HT1080 (cell line): Measurements from ENCODE around the gene SLC2A13. TPM values are rescaled to one million over a fixed set of nuclear protein-coding genes. Genes with fewer than 3 reads are reported as not detected.

Experiments used
- DNase-seq: peaks from one replicate; pipeline ENCODE4 v3.0.0-alpha.2; 2015; ENCODE audit warnings: low read depth
- polyA plus RNA-seq, 2 experiments: library from polyadenylated mRNA; depleted of rRNA; stranded (reverse); fragments of >200 nt; gene quantifications; 2 replicates each; pipeline ENCODE4 v1.2.3, GENCODE V29; 2015
- total RNA-seq: library from RNA; depleted of rRNA; stranded (reverse); fragments of >200 nt; shearing (Covaris generic); gene quantifications from 2 replicates; pipeline ENCODE4 v1.2.3, GENCODE V29; 2014; rRNA removed

Gene SLC2A13
- total RNA-seq: 6.4 and 6.9 TPM in 2 replicates
- polyA plus RNA-seq (2015; cell fraction: cytosol; rRNA removed): 5.0 and 6.6 TPM in 2 replicates
- 8.7 and 9.3 TPM in 2 replicates for polyA plus RNA-seq (2015; cell fraction: nucleus; rRNA removed)

DNA sequence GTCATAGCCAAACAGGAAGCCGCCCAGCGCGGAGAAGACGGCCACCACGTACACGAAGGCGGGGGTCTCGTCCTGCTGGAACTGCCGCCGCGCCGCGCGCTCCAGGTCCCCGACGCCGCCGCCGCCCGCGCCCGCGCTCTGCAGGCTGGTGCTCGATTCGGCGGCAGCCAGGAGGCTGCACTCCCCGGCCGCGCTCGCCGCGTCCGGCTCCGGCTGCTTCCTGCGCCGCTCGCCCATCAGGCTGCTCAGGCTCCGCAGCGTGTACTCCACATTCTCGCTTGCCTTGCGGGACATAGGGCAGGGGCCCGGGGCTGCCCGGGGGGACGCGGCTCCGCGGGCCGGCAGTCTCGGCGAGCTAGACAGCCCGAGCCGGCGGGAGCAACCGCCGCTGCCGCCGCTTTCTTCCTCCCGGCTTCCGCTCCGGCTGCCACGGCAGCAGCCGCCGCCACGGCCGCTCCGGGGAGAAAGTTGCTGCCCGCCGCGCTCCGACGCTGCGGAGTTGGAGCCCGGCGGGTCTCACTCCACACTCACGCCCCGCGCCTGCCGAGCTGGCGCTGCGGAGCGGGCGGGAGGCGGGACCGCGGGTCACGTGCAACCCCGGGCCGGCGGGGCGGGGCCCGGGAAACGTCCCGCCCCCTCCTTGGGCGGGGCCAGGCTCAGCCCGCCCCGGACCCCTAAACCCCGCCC, at the start of gene SLC2A13:
SLC2A13 (minus strand) TSS at position 567 of the 687 bp plus-strand sequence; CDS start at position 294, 273 bp downstream.
- DNase-seq: peak; percentile 52

DNA sequence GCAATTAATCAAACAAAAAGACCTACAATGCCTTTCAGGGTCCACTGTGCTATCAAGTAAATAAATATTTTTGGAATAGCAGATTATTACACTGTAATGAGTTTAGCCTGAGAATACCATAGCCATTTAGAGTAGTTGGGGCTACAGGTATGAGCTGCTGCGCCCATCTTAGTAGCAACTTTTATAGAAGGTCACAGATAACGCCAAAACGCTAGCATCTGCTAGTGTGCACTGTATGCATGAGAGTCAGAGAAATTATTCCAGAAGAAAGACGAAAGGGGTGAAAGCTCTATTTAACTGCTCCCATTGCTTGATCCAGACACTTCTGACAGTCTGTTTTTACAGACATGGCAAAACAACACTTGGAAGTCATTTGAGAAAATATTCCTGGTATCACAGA, 48.5 kb upstream of the SLC2A13 start:
- DNase-seq: no peak

DNA sequence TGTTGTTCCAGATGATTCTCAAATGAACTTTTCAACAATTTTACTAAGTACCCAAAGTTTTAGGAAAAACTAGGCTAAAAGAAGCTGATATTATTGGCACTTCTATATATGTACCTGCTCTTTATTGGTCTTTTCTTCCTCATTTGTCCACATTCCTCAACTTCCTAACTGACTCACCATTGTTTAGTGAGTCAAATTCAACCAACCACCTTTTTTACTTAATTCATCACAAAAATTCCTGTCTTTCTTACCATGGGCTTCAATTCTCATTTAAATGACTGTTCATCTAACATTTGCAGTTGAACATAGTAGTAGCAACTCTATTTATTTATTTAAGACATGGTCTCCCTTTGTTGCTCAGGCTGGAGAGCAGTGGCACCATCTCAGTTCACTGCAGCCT, 47.6 kb upstream of the SLC2A13 start:
- peak; percentile 32 for DNase-seq

DNA sequence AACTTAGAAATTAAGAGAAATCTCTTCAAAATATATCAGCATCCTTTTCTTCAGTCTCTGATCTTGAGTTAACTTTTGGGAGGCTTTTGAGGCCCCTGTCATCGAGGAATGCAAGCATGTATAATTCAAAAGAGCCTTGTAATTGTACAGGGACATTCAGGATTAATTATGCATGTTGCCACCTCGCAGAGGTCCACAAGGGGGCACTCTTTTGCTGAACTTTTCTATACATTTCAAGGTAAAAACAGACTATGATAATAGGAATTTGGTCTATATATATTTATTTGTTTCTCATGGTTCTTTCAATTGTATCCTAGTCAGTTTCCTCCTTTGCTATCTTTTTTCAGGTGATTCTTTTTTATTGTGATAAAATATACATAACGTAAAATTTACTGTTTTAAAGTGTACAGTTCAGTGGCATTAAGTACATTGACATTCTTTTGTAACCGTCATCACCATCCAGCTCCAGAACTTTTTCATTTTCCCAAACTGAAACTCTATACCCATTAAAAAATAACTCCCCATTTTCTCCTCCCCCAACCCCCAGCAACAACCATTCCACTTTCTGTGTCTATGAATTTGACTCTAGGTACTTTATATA, 47.0 kb upstream of the SLC2A13 start:
- peak; percentile 44 for DNase-seq

DNA sequence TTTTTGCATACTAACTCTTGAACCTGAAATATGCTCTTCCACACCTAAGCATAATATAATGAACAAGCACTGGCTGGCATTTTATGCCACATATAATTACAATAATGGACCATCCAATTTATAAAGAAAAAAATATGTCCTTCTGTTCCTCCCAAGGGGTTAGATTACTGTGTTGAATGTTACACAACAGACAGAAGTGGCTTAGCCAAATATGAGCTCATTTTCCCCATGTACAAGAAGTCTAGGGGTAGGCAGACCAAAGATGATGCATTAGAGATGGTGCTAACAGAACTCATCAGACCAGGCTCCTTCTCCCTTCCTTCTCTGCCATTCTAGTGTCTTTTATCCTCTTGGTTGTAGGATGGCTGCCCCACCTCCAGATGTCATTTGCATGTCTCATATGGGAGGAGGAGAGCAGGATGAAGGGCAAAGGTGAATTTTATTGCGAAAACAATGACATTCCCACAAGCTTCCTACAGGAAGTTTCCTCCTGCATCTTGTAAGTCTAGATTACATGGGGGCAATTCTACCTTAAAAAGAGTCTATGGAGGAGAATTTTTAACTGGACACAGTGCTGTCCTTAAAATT, 43.9 kb upstream of the SLC2A13 start:
- peak; percentile 42 for DNase-seq

DNA sequence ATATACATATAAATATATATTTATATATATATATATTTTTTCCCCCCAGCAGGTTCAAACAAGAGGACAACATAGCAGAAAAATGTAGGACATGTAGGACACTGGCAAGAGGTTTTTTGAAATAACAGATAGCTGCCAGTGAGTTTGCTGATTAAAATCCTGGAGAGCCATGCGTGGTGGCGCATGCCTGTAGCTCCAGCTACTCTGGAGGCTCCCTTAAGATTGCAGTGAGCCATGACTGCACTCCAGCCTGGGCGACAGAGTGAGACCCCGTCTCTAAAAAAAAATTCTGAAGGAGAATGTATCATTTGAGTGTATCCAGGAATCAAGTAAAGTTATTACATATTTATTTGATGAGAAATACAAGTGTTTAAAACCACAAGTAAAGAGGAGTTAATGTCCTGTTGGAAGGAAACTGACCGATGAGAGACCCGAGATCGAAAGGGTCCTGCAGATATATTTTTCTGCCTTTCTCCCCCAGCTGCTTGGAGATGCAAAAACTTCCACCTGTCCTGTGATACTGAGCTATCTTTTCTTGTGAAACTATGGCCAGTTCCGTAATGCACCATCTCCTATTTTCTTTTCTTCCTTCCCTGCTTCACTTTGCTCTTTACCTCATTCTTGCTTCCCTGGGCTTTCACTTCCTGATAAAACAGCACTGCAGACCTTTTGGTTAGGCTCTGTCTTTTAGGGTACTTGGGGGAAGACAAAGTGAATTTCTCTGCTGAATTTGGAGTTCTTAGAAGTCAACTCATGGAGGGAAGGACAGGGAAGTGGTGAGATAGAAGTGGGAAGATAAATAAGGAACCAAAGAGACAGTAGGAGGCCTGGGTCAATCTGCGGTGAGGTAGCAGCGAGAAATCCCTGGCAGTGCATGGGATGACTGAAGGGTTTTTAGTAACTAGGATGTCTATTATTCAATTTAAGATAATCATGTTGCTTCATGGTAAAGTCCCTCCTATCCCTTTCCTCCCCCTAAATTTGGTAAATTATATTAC, 41.2 kb upstream of the SLC2A13 start:
- no peak for DNase-seq

DNA sequence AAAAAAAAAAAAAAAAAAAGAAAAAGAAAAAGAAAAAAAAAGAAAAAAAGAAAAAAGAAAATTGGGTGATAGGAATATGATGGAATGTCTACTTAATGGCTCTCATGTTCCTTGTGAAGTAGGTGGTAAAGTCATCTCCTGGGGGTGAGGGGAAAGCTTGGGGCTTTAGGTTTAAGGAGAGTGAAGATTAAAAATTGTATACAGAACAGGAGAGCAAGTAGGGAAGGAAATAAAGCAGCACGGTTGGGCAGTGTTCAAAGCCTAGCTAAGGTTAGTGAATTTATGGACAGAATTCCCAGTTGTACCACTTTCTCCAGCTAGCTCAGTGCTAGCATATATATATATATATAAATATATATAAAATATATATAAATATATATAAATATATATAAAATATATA, 40.0 kb upstream of the SLC2A13 start:
- no peak for DNase-seq

DNA sequence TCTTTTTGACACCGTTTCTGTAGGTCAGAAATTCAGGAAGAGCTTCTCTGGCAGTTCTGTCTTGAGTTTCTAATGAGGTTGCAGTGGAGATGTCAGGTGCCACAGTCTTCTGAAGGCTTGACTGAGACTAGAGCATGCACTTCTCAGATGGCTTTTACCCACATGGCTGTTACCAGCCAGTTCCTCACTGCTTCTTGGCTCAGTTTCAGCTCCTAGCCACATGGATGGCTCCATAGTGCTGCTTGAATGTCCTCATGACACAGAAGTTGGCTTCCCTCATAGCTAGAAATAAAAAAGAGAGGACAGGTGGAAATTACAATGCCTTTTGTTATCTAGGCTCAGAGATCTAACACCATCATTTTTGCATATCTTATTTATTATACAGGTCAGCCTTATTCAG, 38.1 kb upstream of the SLC2A13 start:
- no peak for DNase-seq

DNA sequence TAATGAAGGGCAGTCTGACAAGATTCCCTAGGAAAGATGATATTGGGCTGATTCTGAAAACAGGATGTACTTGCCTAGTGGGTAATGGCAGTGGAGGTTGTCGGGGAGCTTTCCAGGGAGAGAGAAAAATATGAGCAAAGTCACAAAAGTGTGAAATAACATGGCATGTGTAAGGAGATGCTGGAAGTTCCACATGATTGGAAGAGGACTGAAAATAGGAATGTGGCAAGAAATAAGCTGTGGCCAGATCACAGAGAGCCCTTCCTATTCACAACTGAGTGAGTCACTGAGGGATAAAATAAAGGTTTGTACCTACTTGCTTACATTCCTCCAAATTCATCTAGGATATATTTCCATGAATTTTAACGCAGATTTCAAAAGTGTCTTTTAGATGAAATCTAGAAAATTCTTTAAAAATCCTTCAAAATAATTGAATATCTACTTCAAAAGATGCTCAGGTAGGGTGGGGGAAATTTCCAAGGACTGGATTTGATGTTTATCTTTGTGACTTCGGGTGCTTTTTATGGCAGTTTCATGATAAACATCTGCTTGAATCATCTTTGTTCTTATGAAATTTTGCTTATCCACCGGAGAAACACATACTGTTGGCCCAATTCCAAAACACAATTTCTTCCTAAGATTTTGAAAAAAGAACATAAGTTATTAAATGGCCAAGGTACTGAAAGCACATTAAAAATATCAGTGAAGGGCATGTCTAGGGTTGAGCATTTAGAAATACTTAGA, 36.3 kb upstream of the SLC2A13 start:
- peak; percentile 40 for DNase-seq

DNA sequence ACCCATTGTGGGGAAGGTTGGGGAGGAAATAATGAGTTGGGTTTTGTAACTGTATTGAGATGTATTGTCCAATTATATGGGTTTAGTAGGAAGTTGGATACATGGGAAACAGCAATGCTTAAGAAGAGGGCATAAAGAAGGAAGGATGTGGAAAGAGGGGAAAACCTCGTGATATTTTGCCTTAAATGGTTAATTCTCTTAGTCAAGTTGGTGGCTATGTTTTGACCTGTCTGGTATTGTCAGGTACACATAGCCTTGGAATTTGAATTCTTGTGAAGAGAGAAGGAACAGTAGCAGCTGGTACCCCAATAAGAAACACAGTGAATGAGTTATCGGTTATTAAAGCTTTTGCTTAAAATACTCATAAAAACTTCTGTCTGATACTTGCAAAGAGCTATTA, 32.6 kb upstream of the SLC2A13 start:
- DNase-seq: no peak

DNA sequence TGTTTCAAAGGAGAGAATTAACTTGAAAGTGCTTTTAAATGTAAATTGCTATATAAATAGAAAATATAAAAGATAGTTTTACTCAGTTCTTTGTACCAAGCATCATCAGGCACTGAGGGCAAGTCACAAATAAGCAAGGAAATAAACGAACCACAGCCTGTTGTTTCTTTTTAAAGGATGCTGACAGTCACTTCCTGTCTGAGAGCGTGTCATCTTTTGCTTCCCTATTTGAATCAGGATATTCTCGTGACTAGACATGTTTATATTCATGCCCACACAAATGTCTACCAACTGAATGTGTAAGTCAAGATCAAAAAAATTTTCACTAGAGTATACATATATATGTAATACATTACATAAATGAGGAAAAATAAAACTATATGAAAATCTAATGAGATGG, 31.4 kb upstream of the SLC2A13 start:
- peak; percentile 67 for DNase-seq

DNA sequence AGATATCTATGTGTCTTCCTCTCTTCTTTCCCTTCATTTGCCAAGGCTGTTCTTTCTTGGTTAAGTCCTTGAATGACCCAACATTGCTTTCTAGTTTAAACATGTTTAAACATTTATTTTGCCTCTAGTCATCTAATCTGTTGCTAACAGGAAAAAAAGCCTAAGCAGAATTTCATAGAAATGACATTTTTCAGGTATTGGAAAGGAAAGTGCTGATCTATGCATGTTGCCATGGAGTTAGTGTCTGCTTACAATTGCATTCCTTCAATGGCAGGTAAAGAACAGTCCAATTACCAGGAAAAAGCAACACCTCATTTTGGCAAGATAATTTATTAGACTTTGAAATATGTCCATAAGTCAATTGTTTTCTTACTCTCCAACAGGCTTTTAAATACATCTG, 21.5 kb upstream of the SLC2A13 start:
- DNase-seq: no peak

DNA sequence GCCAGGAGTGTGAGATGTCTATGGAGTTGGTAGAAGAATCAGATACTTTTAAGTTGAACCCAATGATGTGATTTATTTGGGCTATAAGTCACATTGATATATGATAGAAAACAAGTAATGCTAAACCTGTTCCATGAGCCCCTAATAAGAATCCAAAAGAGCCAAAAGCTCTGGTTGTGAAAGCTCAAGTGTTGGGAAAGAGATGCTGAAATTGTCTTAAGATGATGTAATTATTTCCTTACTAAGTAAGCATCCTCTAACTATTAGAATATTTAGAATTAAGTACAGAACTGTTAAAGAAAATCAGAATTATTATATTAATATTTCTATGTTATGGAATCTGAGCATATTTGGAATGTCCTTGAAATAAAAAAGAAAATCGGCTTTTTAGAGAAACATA, 17.6 kb upstream of the SLC2A13 start:
- no peak for DNase-seq

DNA sequence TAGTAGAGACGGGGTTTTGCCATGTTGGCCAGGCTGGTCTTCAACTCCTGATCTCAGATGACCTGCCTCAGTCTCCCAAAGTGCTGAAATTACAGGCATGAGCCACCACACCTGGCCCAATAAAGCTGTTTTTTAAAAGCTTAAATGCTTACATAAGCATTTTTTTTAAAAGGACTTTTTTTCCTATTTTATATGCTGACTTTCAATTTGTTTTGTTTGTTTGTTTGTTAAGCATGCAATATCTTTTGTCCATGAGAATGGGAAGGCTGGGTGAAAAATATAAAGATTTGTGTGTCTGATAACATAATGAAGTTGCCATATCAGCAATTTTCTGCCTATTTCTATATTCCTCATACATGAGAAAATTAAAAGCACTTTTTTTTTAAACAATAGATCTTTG, 17.0 kb upstream of the SLC2A13 start:
- DNase-seq: no peak

DNA sequence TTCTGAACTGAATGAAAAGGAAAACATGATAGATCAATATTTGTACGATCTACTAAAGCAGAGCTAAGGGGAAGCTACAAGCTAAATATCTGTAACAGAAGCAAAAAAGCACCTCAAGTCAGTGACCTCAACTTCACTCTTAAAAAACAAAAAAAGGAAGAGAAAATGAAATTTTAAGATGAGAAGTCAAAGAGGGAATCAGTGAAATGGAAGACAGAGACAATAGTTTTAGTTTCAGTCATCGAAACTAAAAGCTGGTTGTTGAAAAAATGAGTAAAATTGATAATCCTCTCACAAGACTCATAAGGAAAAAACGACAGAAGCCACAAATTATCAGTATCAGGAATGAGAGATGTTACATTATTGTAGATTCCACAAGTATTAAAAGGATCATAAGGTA, 11.9 kb upstream of the SLC2A13 start:
- no peak for DNase-seq

DNA sequence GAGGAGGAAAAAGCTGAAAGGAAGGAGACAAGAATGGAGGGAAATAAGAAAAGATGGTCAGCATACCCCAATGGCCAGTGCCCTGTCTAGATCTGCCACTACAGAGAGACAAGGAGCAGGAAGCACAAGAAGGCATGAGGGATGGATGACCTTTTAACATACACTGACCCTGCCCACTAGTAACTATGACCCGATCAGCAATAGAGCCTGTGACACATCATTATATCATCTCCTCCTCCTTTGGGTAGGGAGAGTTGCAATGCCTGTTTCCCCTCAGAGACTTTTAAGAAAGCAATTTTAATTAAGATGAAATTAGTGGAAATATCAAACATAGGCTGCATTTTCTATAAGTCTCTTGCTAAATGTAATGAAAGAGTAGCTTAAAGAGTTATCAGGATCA, 4.7 kb upstream of the SLC2A13 start:
- peak; percentile 35 for DNase-seq

DNA sequence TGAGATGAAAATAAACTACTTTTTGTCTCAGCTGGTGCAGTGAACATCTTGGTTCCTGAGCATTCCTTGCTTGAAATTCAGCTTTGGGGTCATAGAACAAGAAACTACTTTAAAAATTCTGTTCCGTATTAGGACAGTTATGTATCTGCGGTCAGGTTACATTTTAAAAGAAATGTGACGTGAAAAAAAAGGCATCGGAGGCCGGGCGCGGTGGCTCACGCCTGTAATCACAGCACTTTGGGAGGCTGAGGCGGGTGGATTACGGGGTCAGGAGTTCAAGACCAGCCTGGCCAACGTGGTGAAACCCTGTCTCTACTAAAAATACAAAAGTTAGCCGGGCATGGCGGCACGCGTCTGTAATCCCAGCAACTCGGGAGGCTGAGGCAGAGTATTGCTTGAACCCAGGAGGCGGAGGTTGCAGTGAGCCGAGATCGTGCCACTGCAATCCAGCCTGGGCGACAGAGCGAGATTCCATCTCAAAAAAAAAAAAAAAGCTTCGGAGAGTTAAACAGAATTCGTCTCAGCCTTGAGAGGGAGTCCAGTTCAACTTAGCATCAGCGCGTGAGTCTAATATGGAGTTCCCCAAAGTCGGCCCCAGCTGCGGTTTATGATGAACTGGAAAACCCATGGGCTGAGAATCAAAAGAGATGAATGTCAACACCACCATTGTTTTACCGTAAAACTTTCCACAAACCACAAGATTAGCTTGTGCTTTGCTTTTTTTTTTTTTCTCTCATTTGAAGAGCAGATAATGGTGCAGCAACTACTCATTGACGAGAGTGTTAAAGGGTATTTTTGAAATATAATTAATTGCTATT, 2.1 kb upstream of the SLC2A13 start:
- DNase-seq: no peak

DNA sequence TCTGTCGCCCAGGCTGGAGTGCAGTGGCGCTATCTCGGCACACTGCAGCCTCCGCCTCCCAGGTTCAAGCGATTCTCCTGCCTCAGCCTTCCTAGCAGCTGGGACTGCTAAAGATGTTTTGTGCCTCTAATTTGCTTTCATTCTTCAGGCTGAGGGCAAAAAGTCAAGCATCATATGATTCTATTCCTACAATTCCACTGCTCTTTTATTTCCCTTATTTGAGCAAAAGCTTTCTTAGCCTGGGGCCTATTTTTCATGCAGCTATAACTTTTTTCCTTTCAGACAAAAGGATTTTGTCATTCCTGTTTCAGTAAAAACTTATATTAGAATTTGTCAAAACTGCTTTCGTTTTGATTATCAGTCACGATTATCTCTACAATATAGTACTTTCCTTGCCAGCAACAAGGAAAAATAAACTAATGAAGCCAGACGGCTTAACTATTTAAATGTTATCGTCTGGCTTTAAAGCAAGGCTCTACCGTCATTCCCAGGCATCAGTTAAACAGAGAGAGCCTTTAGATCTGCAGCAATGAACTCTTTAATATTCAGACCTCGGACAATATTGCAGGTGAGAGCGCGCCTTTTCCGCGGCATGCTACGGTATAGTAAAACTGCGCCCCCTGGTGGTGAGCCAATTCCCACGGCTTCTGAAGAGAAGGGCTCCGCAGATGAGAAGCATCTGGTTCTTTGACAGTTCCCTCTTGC, 1.4 kb upstream of the SLC2A13 start:
- DNase-seq: peak; percentile 62

DNA sequence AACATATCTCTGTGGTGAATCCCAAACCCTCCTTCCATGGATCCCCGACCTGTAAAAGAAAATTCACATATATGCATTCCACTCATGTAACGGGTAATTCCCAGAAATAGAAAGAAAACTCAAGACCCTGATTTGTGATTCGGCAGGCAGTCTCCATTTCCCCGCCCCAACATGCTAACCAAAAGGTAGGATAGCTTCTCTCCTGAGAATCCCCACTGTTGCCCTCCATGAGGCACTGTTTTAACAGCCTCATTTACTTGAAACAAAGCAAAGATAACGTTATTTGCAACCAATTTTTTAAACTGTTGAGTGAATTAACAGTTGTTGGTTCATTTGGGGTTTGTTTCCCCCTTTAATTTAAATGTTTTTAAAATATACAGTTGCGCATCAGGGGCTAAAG, 774 bp upstream of the SLC2A13 start:
- no peak for DNase-seq
